ENCODE measurements around the gene POP4.
"Not testable (repeated sequence)": the region's sequence is repeated elsewhere in the genome, so short reads cannot be mapped to it uniquely, and the experiment has no call there.

The POP4 gene, protein sequence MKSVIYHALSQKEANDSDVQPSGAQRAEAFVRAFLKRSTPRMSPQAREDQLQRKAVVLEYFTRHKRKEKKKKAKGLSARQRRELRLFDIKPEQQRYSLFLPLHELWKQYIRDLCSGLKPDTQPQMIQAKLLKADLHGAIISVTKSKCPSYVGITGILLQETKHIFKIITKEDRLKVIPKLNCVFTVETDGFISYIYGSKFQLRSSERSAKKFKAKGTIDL

DNA sequence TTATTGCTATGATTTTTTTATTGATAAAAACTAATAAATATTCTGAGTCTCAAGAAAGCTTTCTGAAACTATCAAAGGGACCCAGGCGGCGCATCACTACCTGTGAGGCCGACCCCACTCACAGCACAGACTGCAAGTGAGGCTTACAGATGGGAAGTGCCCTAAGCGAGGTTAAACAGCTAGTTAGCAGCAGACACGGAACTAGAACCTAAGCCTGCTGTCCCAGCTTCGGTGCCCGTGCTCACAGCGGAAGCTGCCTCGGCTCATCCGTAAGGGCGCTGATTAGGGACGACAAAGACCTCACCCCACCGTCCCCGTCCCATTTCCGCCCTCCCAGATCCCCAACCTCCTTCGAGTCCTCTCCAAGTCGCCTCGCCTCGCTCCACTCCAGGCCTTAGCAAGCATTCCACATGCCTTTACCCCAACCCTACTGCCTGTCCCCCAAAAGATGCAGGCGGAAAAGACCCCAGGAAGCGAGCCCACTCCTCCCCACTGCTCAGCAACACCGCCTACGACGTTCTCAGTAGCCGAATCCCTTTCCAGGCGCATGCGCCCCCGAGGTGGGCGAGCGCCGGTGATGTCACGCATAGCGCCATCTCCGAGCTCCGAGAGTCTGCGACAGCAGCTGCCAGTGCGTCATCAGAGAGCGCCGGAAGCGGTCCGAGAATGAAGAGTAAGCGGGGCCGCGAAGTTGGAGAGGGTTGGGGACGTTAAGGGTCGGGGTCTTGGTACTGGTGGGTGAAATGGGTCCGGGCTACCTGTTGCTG lies at the start of gene POP4:
POP4 (plus strand) TSS at position 631 of the 767 bp plus-strand sequence; CDS start at position 667, 36 bp downstream.
- DNase-seq (ENCODE audit: low read depth) = peak; percentile 87

DNA sequence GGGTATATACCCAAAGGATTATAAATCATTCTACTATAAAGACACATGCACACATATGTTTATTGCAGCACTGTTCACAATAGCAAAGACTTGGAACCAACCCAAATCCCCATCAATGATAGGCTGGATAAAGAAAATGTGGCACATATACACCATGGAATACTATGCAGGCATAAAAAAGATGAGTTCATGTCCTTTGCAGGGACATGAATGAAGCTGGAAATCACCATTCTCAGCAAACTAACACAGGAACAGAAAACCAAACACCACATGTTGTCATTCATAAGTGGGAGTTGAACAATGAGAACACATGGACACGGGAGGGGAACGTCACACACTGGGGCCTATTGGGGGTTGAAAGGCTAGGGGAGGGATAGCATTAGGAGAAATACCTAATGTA lies 47.0 kb upstream of the POP4 start:
- not testable (repeated sequence) for DNase-seq (ENCODE audit: low read depth)

DNA sequence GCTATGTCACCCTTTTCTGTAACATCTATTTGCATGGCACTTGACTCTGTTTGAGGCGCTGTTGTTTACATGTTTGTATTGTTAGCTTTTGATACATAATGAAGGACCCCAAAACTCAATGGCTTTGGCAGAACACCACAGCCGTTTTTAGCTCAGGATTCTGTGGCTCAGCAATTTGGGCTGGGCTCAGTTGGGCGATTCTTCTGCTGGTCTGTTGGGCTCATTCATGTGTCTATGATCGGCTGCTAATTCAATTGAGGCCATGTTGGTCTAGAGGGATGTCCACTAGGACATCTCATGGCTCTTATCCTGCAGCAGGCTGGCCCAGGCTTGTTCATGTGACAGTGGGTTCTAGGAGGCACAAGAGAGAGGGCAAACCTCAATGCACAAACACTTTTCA lies 46.3 kb upstream of the POP4 start:
- no peak for DNase-seq (ENCODE audit: low read depth)

DNA sequence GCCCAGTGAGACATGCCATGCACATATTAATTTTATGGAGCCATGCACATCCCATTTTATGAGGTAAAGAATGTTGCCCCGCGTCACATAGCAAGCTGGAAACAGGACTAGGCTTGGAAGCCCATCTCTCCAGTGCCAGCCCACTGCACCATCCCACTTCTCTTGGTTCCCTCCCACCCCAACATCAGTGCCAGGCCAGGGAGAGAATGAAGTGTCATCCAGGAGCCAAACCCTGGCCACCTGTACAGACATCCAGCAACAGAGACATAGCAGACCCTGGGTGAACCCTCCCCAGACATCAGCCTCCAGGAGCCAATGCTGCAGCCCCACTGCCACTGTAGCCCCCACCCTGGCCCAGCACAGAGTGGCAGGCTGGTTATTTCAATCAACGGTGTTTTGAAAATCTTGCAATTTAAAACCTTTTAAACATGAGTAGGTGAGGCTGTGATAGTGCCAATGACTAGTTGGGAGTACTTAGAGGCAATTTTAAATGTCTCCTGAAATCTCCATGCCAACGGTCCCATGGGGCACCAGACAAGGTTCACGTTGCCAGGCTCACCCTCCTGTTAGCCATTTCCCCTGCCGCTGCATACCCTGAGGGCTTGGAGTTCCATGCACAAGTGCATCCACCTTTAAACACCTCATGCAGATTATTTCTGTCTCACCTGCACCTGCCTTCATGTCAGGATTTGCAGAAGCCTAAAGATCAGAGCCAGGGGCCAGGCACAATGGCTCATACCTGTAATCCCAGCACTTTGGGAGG lies 45.6 kb upstream of the POP4 start:
- no peak for DNase-seq (ENCODE audit: low read depth)

DNA sequence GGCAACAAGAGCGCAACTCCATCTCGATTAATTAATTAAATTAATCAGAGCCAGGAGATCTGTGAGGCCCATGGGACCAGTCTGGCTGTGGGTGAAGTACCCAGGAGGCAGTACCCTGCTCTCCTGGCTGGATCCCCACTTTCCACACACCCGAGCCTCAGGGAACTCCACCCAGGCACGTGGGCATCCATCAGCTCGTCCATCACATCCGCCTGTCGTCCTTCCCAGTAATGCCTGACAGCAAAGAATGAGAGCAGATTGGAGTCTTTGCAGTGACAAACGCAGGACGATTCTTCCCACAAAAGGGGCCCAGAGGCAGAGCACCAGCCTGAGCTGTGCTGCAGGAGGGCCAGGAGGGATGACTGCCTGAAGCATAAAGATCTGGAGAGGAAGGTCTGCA lies 44.5 kb upstream of the POP4 start:
- DNase-seq (ENCODE audit: low read depth) = no peak

DNA sequence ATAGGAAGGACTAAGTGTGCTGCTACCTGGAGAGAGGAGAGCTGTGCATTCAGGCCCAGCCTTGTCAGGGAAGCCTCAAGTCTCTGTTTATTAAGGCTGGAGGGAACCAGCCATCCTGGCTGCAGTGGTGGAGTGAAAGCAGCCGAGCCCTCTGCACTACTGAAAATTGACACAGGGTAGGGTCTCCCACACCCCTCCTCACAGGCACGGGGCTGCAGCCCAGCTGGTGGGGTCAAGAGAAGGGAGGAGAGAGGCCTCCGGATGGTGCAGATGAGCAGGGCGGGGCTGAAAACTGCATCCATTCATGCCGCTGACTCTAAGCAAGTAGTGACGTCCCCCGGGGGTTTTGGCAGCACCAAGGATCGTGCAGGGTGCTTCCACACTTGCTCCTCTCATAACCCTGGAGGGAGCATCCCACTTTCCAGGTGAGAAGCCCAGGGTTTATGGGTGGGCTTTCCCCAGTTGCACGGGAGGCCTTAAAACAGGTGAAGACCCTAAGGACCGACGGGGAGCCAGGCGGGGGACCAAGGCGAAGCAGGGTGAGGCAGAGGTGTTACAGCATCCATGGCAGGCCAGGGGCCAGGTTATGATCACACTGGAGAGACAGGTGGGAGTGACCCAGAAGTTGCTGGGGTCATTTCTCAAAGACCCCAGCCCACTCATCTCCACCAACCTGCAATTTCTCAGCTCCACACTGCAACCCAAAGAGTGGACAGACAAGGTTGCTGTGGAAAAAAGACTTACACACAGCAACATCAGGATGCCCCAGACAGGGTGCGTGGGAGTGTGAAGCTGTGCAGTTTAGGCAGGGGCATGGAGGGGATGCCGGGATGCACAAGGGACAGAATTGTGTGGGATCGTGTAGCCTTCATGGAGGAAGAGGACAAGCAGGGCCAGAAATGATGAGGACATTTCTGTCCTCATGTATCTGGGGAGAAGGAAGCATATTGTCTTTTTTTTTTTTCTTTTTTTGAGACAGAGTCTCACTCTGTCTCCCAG lies 43.5 kb upstream of the POP4 start:
- DNase-seq (ENCODE audit: low read depth) = no peak

DNA sequence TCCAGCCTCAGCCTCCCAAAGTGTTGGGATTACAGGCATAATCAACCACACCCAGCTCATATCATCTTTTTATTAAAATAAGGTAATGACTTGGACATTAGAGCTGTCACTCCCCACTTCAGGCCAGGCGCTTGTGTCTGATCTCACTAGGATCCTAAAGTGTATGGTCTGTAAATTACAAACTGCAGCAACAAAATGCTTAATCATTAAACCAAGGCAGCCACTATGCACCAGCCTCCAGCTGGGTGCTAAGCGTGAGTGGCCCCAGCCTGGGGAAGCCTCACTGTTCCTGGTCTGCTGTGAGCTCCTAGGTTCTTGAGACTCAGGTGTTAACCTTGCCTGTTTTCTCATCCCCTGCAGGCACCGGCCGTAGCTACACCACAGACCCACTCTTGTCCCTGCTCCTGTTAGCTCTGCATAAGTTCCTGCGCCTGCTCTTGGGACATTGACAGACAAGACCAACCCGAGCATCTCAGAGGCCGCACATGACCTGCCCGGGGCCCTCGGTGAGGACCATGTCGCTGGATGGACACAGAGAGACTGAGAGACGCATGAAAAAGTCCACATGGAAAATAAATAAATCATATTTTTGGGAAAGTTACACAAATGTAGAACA lies 42.5 kb upstream of the POP4 start:
- DNase-seq (ENCODE audit: low read depth) = no peak

DNA sequence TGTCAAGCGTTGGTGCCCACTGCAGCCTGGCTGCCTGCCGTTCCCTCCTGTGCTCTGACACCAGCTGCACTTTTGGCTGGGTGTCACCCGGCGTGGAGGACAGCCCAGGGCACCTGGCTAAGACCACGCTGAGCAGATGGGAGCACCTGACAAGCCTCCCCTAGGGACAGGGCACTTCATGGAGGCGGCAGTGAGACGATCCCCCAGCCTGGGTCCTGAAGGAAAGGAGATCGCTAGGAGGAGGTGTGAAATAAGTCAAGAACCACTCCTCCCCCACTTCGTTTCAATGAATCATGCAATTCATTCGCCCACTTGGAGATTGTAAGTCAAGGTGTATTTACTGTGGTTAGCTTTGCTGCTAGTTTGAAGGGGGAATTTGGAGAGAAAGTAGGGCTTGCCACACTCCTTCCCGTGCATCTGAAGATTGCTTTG lies 41.5 kb upstream of the POP4 start:
- no peak for DNase-seq (ENCODE audit: low read depth)

DNA sequence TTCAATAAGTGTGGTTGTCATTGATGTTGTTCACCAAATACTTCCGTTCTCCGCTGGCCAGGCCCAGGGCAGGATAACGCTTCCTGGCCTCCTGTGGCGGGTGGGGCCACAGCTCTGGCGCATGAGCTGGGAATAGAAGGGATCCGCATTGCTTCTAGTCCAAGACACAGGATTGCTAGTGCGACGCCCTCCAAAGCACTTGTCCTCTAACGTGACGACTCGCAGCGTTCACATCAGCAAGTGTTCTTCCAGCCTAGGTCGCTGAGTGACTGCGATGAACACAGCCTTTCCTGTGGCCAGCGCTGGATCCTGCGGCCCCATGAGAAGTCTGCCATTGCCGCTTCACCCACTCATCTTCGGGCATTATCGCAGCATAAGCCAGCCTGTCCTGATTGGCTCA lies 40.9 kb upstream of the POP4 start:
- no peak for DNase-seq (ENCODE audit: low read depth)

DNA sequence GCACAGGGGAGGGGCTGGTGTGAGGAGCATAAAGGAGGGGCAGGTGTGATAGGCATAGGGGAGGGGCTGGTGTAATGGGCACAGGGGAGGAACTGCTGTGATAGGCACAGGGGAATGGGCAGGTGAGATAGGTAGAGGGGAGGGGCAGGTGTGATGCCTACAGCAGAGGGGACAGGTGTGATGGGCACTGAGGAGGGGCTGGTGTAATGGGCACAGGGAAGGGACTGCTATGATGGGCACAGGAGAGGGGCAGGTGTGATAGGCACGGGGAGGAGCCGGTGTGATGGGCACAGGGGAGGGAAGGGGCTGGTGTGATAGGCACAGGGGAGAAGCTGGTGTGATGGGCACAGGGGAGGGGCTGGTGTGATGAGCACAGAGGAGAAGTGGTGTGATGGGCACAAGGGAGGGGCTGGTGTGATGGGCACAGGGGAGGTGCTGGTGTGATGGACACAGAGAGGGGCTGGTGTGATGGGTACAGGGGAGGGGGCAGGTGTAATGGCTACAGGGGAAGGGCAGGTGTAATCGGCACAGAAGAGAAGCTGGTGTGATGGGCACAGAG lies 39.5 kb upstream of the POP4 start:
- DNase-seq (ENCODE audit: low read depth) = no peak

DNA sequence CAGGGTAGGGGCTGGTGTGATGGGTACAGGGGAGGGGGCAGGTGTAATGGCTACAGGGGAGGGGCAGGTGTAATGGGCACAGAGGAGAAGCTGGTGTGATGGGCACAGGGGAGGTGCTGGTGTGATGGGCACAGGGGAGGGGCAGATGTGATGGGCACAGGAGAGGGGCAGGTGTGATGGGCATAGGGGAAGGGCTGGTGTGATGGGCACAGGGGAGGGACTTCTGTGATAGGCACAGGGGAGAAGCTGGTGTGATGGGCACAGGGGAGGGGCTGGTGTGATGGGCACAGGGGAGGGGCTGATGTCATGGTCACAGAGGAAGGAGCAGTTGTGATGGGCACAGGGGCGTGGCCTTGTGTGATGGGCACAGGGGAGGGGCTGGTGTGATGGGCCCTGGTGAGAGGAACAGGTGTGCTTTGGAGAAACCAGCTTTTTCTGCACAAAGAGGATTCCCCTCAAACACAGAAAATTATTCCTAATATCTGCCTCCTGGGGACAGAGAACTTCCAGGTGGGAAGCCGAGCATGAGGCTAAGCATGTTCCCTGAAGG lies 38.6 kb upstream of the POP4 start:
- DNase-seq (ENCODE audit: low read depth) = no peak

DNA sequence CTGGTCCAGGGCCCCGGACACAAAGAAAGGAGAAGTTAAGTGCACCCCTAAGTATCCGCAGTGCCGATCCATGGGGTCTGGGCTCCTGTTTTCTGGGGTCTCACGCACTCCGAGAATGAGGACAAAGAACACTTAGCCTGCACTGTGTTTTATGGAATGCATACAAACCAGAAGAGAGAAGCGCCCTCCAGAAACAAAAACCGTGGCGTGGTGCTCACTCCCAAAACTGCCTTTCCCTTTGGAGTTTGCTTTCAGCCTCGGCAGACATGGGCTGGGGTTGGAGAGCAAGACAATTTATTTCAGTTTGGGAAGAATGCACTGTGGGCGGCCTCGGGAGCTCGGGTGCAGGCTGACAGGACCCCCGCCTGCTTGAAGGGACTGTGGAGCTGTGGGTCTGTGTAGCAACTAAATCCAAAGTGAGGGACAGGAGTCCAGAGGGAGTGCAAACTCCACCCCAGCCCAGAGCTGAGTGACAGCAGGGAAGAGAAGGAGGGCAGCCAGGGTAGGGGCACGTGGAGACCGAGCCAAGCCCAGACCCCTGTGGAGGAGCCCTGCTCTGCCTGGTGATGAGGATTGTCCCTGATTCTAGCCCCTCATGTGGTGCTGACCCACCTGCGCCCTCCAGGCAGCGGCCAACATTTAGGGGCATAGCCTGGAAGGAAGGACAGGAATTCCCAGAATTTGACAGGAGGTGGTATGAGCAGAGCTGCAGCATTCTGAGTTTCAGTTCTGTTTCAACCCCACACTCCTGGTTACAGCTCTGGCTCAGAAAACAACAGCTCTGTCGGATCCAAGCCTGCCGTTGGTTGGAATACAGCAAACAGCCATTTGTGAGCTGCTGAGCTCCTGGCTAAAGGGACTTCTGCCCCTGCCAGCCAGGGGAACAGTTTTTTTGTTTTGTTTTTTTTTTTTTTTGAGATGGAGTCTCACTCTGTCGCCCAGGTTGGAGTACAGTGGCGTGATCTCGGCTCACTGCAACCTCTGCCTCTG lies 37.8 kb upstream of the POP4 start:
- DNase-seq (ENCODE audit: low read depth) = no peak

DNA sequence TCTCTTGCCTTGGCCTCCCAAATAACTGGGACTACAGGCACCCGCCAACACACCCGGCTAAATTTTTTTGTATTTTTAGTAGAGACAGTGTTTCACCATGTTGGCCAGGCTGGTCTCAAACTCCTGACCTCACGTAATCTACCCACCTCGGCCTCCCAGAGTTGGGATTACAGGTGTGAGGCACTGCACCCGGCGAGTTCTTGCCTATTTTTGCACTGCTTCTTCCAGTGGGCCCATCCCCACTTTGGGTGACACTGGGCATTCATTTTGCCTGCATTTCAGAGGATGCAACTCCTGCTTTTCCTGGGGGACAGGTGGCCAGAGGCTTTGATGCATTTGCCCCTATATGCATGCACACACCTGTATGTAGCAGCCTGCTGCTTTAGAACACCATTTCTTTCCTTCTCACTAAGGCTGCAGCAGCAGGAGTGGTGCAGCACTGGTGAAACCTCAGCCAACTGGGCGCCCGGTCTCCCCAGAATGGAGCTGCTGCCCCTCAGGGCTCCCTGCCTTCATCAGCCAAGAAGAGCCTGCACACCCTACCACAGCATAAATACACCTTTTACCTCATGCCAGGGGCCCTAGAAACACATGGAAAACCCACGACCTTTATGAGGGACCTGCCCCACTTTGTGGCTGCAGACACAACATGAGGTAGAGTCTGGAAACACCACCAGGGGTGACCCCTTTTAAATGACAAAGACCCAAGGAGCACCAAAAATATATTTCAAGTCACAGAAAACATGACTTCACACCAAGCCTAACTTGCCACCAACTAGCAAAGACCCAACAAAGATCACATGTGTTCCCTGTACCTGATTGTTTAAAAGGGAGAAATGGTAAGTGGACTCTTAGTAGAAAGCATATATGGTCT lies 36.8 kb upstream of the POP4 start:
- no peak for DNase-seq (ENCODE audit: low read depth)

DNA sequence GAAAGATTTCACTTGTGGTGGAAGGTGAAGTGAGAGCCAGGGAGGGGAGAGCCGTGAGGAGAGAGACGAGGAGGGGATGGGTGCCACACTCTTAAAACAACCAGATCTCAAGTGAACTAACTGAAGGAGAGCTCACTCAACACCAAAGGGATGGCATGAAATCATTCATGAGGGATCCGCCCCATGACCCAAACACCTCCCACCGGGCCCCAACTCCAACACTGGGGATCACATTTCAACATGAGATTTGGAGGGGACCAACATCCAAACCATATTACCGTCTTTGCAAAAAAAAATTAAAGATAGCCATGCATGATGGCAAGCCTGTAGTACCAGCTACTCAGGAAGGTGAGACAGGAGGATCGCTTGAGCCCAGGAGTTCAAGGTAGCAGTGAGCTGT lies 34.9 kb upstream of the POP4 start:
- no peak for DNase-seq (ENCODE audit: low read depth)

DNA sequence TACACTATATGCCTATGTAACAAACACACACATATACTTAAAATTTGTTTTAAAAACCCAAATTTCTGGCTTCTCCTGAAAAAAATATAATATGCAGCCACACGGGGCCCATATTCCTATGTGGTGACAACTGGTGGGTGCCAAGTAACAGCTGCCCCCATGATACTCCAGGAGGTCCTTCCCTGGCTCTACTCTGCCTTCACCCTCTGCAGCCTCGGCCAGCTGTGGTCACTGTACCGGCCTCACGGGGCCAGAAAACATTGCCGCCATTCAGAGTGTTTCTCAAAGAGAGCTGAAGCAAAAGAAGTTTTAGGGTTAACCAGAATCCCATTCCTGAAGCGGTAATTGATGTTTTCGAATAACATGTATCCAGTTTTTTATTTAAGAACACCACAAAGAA lies 32.6 kb upstream of the POP4 start:
- no peak for DNase-seq (ENCODE audit: low read depth)

DNA sequence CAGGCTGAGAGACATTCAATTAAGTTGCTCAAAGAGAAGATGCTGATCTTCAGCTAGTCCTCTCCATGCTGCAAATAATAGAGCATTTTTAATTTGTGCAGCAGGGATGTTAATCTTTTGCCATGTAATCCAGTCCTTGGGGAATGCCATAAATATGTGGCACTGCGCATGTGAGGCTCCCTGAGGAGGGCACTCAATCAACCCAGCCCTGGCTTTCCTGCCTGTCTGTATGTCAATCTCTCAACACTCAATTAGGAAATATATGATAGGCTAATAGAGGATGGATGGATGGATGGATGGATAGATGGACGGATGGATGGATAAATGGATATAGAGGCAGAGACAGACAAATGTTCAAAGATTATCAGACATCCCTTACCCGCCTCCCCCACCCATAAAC lies 31.6 kb upstream of the POP4 start:
- no peak for DNase-seq (ENCODE audit: low read depth)

DNA sequence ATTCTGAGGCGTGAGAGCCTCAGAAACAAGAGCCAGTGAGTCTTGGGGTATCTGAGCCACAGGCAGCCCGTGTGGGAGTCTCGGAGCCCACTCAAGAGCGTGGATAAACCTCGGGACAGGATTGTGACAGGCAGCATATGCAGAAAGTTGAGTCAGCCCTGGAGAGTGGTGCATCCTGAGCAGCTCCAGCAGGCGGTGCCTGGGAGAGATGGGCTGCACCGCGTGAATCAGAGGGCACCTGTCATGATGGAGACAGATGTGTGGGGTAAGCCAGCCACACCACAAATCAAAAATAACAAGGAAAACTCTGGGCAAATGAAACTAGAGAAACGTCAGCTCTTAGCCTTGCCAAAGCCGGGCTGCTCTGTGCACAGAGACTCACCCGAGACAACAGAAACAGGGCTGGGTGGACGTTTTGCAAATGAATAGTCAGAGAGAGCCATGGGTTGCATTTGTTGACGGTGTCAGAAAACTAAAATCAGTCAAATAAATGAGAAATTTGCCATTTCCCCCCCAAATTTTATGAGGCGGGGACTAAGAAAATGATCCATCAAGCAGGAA lies 30.0 kb upstream of the POP4 start:
- no peak for DNase-seq (ENCODE audit: low read depth)
